ENCODE measurements around the gene BTBD2.

- no peak for TF ChIP-seq CREB1 (IDR thresholded peaks at IDR 0.05)
- no peak for TF ChIP-seq CREB1 (CRISPR knock-in tag; IDR thresholded peaks at IDR 0.05)
- TF ChIP-seq FIP1L1 (IDR thresholded peaks at IDR 0.05; ENCODE audit: borderline replicate concordance, insufficient read depth, low read depth, low read length) = no peak
- no peak for TF ChIP-seq SP1 (IDR thresholded peaks at IDR 0.05)
- TF ChIP-seq SP1 (CRISPR knock-in tag; IDR thresholded peaks at IDR 0.05) = no peak
- TF ChIP-seq PTBP1 (IDR thresholded peaks at IDR 0.05; ENCODE audit: low read depth, low read length, poor library complexity, severe bottlenecking) = no peak
- no peak for TF ChIP-seq ZSCAN20 (CRISPR knock-in tag; IDR thresholded peaks at IDR 0.05; ENCODE audit: borderline replicate concordance)
- no peak for TF ChIP-seq AGO1 (IDR thresholded peaks at IDR 0.05; ENCODE audit: low read depth, low read length, poor library complexity, severe bottlenecking)
- TF ChIP-seq POLR2A (IDR thresholded peaks at IDR 0.05; ENCODE audit: insufficient read depth in 1 of 2, low read depth in 2 of 2, low read length in 2 of 2) = no peak
- TF ChIP-seq, protein P1, sequence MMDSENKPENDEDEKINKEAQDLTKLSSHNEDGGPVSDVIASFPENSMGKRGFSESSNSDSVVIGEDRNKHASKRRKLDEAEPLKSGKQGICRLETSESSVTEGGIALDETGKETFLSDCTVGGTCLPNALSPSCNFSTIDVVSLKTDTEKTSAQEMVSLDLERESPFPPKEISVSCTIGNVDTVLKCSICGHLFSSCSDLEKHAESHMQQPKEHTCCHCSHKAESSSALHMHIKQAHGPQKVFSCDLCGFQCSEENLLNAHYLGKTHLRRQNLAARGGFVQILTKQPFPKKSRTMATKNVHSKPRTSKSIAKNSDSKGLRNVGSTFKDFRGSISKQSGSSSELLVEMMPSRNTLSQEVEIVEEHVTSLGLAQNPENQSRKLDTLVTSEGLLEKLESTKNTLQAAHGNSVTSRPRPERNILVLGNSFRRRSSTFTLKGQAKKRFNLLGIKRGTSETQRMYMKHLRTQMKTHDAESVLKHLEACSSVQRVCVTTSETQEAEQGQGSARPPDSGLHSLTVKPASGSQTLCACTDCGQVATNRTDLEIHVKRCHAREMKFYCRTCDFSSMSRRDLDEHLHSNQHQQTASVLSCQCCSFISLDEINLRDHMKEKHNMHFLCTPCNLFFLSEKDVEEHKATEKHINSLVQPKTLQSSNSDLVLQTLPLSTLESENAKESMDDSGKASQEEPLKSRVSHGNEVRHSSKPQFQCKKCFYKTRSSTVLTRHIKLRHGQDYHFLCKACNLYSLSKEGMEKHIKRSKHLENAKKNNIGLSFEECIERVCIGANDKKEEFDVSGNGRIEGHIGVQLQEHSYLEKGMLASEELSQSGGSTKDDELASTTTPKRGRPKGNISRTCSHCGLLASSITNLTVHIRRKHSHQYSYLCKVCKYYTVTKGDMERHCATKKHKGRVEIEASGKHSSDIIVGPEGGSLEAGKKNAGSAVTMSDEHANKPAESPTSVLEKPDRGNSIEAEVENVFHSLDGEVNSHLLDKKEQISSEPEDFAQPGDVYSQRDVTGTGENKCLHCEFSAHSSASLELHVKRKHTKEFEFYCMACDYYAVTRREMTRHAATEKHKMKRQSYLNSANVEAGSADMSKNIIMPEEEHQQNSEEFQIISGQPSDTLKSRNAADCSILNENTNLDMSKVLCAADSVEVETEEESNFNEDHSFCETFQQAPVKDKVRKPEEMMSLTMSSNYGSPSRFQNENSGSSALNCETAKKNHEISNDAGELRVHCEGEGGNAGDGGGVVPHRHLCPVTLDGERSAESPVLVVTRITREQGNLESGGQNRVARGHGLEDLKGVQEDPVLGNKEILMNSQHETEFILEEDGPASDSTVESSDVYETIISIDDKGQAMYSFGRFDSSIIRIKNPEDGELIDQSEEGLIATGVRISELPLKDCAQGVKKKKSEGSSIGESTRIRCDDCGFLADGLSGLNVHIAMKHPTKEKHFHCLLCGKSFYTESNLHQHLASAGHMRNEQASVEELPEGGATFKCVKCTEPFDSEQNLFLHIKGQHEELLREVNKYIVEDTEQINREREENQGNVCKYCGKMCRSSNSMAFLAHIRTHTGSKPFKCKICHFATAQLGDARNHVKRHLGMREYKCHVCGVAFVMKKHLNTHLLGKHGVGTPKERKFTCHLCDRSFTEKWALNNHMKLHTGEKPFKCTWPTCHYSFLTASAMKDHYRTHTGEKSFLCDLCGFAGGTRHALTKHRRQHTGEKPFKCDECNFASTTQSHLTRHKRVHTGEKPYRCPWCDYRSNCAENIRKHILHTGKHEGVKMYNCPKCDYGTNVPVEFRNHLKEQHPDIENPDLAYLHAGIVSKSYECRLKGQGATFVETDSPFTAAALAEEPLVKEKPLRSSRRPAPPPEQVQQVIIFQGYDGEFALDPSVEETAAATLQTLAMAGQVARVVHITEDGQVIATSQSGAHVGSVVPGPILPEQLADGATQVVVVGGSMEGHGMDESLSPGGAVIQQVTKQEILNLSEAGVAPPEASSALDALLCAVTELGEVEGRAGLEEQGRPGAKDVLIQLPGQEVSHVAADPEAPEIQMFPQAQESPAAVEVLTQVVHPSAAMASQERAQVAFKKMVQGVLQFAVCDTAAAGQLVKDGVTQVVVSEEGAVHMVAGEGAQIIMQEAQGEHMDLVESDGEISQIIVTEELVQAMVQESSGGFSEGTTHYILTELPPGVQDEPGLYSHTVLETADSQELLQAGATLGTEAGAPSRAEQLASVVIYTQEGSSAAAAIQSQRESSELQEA (CRISPR knock-in tag; IDR thresholded peaks at IDR 0.05; ENCODE audit: not compliant biosample characterization) = no peak
- TF ChIP-seq ZSCAN22 (CRISPR knock-in tag; IDR thresholded peaks at IDR 0.05) = no peak
- TF ChIP-seq ELF4 (CRISPR knock-in tag; IDR thresholded peaks at IDR 0.05; ENCODE audit: borderline replicate concordance) = no peak
- no peak for TF ChIP-seq POLR2AphosphoS5 (IDR thresholded peaks at IDR 0.05; ENCODE audit: low read depth, low read length)
- TF ChIP-seq, protein P2, sequence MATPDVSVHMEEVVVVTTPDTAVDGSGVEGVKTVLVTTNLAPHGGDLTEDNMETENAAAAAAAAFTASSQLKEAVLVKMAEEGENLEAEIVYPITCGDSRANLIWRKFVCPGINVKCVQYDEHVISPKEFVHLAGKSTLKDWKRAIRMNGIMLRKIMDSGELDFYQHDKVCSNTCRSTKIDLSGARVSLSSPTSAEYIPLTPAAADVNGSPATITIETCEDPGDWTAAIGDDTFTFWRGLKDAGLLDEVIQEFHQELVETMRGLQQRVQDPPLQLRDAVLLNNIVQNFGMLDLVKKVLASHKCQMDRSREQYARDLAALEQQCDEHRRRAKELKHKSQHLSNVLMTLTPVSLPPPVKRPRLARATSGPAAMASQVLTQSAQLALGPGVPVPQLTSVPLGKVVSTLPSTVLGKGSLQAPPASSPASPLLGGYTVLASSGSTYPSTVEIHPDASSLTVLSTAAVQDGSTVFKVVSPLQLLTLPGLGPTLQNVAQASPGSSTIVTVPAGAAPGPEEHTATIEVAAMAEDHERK (CRISPR knock-in tag; IDR thresholded peaks at IDR 0.05; ENCODE audit: low read depth) = no peak
These were observed 15.5 kb downstream of the BTBD2 start for GRCh38 chr19:1999856-2000515.

Data from HepG2 (cell line).